ENCODE measurements around the gene CCDC33.

Gene CCDC33

GRCh38 chr15:74258456-74259291 lies 22.5 kb downstream of the CCDC33 start:
- no peak for DNase-seq (ENCODE audit: low read depth)

DNA sequence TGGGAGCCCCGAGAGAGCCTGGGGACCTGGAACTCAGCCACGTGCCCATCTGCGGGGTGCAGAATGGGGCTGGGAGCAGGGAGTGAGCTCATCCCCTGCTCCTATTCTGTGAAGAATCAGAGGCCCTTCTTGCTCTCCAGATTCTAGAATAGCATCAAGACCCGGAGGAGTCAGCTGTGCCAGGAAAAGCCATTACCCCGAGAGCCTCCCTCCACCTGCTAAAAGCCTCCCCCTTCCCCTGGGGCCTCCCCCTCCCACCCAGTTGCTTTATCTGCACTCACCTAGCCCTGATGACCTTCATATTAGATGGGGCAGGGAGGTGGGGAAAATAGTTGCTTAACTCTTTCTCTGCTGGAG lies 23.1 kb downstream of the CCDC33 start:
- no peak for DNase-seq (ENCODE audit: low read depth)

DNA sequence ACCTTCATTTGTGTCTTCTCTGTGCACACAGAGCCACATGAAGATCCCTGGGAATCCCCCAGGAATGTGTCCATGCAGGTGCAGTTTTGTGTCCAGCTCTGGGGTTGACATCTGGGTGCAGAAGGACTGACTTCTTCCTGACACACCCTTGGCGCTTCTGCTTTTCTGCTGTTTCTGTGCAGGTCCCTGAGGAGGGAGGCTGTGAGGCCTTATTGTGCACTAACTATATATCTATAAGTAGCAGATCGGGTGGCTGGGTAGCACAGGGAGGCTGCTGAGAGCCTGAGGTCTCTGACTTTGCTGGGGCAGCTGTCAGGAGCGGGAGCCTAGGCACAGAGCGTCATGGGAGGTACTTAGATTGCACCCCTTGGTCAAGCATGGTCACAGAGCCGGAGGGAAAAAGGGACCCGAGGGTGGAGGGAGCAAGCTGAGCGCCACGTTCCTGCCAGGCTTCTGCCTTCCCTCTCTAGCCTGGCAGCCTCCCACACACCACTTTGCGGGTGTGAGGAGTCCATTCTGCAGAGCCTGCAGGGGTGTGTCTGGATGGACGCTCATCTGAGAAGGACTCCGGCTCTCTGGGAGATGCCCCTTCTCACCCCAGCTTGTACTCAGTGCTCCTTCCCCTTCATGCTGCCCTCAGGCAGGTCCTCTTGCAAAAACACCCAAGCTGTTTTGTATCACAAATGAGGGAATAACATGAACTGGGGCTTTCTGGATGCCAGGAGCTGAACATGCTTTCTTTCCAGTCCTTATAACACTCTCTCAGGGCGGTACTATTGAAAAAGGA lies 23.9 kb downstream of the CCDC33 start:
- DNase-seq (ENCODE audit: low read depth): no peak

- DNase-seq (ENCODE audit: low read depth): no peak
Observed at GRCh38 chr15:74261041-74261440, 24.9 kb downstream of the CCDC33 start.

DNA sequence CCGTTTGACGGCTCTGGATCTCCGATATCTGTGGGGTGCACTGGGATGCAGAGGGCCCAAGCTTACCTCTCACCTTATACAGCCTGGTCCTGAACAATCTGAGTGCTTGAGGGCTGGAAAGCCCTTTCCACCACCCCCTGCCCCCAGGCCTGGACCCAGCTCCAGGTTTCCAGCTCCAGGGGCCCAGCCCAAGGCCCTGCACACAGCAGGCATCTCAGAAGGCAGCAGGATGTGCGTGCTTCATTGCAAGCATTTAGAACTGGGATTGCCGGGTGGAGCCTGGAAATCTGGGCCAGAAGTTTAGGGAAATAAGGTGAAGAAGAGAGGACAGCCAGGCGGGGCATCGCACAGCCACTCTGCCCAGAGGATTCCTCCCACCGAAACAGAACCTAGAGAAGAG lies 25.6 kb downstream of the CCDC33 start:
- no peak for DNase-seq (ENCODE audit: low read depth)

DNA sequence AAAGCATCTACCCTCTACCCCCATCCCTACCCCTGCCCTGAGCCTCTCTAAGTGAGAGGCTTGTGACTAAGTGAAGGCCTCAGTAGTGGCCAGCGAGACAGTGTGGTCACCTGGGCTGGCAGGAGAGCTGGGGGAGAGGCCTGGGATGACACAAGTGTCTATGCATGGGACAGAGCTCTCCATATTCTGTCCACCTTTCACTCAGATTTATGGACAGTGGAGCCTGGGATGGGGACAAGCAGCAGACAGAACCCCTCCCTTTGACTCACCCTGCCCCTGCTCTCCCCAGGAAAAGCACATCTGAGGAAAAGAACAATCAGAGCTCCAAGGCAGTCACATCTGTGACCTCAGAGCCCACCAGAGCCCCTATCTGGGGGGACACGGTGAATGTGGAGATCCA lies 26.0 kb downstream of the CCDC33 start:
- DNase-seq (ENCODE audit: low read depth): no peak

GRCh38 chr15:74262625-74263024 lies 26.5 kb downstream of the CCDC33 start:
- no peak for DNase-seq (ENCODE audit: low read depth)

DNA sequence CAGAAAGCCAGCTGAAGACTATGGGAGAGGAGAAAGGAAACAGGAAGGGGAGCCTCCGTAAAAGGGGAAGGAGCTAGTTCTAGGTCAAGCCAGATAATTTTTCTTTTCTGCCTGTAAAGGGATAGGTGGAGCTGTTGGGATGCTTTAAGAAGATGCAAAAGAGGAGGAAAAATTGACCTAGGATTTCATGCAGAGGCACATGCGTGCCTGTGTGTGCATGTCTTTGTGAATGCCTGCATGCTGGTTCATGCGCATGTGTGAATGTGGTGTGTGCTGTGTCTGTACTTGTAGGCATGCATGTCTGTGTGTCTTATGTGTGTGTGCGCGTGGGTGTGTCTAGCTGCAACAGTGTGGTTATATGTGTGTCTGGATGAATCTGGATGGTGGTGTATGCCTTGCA lies 27.3 kb downstream of the CCDC33 start:
- no peak for DNase-seq (ENCODE audit: low read depth)

- DNase-seq (ENCODE audit: low read depth): no peak
Observed at GRCh38 chr15:74264081-74264501, 28.0 kb downstream of the CCDC33 start.

GRCh38 chr15:74265046-74265639 lies 29.0 kb downstream of the CCDC33 start:
- DNase-seq (ENCODE audit: low read depth): no peak

DNA sequence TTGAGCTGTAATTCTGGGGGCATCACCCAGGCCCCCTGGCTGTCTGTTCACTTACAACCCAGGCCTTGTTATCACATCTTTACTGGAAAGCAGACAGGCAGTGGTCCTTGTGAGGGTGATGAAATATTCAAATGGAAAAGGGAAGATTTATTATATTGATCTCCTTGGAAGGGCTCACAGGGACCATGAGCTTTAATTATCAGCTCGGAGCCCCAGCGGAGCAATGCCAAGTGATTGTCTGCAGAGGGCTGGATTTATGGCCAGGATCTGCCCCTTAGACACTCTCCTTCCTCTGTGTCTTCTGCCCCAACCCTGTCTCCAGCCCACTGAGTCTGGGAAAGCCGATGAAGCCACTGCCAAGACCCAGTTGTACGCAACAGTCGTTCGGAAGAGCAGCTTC lies 31.9 kb downstream of the CCDC33 start:
- no peak for DNase-seq (ENCODE audit: low read depth)

- DNase-seq (ENCODE audit: low read depth): no peak
Observed at GRCh38 chr15:74269362-74270035, 33.4 kb downstream of the CCDC33 start.

DNA sequence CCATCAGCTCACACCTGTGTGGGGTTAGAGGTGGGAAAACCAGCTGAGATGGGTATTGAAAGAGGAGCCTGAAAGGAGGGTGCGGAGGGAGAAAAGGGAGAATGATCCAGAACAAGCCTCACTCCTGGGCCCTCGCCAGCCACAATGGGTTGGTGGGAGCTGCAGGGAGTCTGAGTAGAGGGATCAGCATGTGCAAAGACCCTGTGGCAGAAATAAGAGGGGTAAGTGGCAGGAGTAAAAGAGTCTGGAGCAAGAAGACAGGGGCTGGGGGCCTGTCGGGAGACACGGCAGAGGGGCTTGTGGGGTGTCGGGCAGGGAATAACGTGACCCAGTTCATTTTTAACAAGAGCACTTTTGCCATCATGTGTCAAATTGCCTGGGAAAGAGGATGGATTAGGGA lies 34.0 kb downstream of the CCDC33 start:
- DNase-seq (ENCODE audit: low read depth): no peak

DNA sequence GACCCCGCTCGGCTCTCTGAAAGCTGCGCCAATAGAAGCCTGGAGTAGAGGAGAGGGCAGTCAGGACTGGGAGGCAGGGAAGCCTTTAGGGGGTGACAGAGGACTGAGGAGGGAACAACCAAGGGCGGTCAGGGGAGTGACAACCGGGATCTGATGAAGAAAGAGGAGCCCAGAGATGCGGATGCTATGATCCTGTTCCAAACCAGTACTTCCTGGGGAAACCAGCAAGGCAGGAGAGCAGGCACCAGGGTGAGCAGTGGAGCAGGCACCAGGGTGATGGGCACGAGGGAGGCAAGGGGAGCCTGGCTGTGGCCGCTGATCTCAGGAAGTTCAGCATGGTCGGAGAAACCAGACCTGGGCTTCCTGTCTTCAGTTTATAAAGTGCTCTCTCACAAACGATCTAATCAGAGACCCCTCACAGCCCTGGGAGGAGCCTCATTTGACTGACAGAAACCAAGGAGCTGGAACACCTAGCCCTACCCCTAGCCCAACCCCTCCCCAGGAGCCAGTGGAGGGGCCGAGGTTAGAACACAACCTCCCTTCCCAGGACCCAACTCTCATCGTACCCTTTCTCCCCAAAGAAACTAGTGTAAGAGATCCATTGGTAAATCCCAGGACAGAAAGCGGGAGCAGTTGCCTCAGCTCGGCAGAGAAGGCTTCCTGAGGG lies 34.9 kb downstream of the CCDC33 start:
- DNase-seq (ENCODE audit: low read depth): no peak

GRCh38 chr15:74272812-74273211 lies 36.7 kb downstream of the CCDC33 start:
- no peak for DNase-seq (ENCODE audit: low read depth)

GRCh38 chr15:74274470-74275038 lies 38.4 kb downstream of the CCDC33 start:
- no peak for DNase-seq (ENCODE audit: low read depth)

- DNase-seq (ENCODE audit: low read depth): no peak
Observed at GRCh38 chr15:74275957-74276356, 39.8 kb downstream of the CCDC33 start.

DNA sequence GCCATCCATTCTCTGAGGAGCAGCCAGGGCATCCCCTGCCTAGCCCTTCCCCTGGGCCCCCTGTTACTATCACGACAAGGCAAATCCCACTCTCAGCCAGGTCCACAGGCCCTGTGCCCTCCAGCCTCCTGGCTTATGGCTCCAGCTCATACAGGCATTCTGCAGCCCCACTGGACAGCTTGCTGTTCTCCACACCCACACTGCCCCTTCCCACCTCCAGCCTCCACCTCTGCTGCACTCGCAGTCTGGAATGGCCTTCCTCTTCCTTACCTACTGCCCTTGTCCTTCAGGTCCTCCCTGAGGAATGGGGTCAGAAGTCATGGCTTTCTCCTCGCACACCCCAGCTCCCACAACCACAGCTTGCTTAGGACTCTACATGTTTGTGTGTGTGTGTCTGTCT lies 40.4 kb downstream of the CCDC33 start:
- DNase-seq (ENCODE audit: low read depth): no peak

- DNase-seq (ENCODE audit: low read depth): no peak
Observed at GRCh38 chr15:74277242-74277810, 41.2 kb downstream of the CCDC33 start.

- DNase-seq (ENCODE audit: low read depth): no peak
Observed at GRCh38 chr15:74278207-74278606, 42.1 kb downstream of the CCDC33 start.

All from fibroblast of the conjunctiva (primary cell).